H7 (cell line): Measurements from ENCODE around the gene SLC23A3. TPM values are rescaled to one million over a fixed set of nuclear protein-coding genes. Genes with fewer than 3 reads are reported as not detected.

Experiments used
- DNase-seq: peaks from one replicate; pipeline ENCODE4 v3.0.0; 2012
- H3K27me3 ChIP-seq: 2 replicates; pipeline ENCODE4 v1.6.0; 2011; ENCODE audit warnings: mild to moderate bottlenecking, low read length; ENCODE audit not compliant: control insufficient read depth, insufficient read depth
- H3K36me3 ChIP-seq: replicated peaks from 2 replicates; pipeline ENCODE4 v1.5.1; 2011; ENCODE audit warnings: low read length; ENCODE audit not compliant: control insufficient read depth, insufficient read depth
- H3K4me3 ChIP-seq: 2 replicates; pipeline ENCODE4 v1.5.1; 2011; ENCODE audit warnings: low read depth, mild to moderate bottlenecking, control low read depth, low read length, moderate library complexity; ENCODE audit not compliant: insufficient read depth
- total RNA-seq: library from RNA; depleted of rRNA; stranded (reverse); fragments of >200 nt; shearing (Covaris generic); gene quantifications from 2 replicates; pipeline ENCODE4 v1.2.3, GENCODE V29; 2014

Gene SLC23A3
- total RNA-seq, 1 experiment from 2014 or later: not detected

DNA sequence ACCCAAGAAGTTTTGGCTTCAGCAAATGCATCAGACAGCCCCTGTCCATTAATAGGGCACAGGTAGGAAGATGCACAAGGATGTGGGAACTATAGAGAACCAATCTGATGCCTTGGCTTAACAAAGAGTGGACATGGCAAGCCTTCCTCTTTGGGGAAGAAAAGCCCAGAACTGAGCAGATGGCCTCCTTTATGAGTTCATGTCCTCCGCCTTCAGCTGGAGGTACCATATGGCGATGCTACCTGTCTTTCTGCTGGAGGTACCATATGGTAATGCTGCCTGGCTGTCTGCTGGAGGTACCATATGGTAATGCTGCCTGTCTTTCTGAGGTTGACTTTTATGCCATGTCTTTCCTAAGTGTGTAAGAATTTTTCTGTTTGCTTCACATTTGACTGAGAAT is 14.3 kb upstream of the SLC23A3 start:
- H3K4me3 ChIP-seq: no peak overlapping the region

DNA sequence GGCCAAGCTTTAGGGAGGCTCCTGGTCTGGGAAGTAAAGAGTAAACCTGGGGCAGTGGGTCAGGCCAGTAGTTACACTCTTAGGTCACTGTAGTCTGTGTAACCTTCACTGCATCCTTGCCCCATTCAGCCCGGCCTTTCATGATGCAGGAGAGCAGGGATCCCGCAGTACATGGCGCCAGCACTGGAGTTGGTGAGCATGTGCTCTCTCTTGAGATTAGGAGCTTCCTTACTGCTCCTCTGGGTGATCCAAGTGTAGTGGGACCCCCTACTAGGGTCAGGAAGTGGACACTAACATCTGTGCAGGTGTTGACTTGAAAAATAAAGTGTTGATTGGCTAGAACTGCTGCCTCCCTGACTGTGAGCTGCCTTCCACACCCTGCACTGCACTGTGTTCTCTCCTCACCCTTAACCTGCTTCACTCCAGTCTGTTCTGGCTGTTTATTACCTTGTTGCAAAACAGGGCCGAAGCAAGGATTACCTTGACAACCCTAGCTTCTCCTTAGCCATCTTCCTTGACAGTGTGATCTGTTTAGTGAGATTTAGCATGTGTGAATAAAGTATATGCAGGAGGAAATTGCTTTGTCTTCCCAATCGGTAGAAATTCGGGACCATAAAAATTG is 13.4 kb upstream of the SLC23A3 start:
- DNase-seq: no peak
- no peak overlapping the region for H3K4me3 ChIP-seq
- H3K36me3 ChIP-seq: peaks cover 26% of the 10 kb centered on the region

More for the DNA sequence above, 14.3 kb upstream of the SLC23A3 start:
- peaks cover 26% of the 10 kb centered on the region for H3K36me3 ChIP-seq
- no peak for DNase-seq
- H3K27me3 ChIP-seq: no peaks in the 10 kb centered on the region

DNA sequence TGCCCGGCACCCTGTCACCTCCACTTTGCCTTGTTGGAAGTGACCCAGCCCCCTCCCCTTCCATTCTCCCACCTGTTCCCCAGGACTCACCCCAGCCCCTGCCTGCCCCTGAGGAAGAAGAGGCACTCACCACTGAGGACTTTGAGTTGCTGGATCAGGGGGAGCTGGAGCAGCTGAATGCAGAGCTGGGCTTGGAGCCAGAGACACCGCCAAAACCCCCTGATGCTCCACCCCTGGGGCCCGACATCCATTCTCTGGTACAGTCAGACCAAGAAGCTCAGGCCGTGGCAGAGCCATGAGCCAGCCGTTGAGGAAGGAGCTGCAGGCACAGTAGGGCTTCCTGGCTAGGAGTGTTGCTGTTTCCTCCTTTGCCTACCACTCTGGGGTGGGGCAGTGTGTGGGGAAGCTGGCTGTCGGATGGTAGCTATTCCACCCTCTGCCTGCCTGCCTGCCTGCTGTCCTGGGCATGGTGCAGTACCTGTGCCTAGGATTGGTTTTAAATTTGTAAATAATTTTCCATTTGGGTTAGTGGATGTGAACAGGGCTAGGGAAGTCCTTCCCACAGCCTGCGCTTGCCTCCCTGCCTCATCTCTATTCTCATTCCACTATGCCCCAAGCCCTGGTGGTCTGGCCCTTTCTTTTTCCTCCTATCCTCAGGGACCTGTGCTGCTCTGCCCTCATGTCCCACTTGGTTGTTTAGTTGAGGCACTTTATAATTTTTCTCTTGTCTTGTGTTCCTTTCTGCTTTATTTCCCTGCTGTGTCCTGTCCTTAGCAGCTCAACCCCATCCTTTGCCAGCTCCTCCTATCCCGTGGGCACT is 12.7 kb upstream of the SLC23A3 start:
- DNase-seq: no peak
- H3K4me3 ChIP-seq: no peak overlapping the region
- peaks cover 26% of the 10 kb centered on the region for H3K36me3 ChIP-seq
- H3K27me3 ChIP-seq: no peaks in the 10 kb centered on the region

More for the DNA sequence above, 13.4 kb upstream of the SLC23A3 start:
- H3K27me3 ChIP-seq: no peaks in the 10 kb centered on the region

DNA sequence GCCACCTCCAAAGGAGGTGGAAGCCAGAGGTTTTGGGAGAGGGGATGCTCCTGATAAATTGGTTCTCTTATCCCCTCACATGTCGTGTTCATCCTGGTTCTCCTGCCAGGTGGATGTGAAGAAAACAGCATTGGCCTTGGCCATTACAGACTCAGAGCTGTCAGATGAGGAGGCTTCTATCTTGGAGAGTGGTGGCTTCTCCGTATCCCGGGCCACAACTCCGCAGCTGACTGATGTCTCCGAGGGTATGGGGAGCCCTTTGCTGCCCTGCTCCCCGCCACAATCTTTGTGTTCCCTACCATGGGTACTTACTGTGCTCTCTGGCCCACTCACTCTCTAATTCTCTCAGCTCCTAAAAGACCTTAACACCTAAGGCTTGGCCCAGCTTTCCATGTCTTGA is 11.7 kb upstream of the SLC23A3 start:
- DNase-seq: no peak
- Histone ChIP-seq H3K27me3 (no peaks in the 10 kb centered on the region), H3K4me3 (no peak overlapping the region), H3K36me3 (peaks cover 26% of the 10 kb centered on the region)

DNA sequence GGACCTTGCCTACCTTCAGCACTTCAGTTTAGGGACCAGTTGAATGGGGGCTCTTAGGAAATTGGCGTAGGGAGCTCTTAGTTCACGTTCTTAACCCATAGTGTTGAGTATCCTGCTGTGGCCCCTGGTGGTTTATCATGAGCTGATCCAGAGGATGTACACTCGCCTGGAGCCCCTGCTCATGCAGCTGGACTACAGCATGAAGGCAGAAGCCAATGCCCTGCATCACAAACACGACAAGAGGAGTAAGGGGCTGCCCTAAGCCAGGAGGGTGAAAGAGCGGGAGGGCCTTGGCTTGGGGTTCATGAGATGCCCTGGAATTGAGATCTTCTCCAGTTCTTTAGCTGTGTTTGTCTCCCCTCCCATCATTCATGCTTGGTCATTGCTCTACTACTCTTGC is 11.1 kb upstream of the SLC23A3 start:
- DNase-seq: no peak

DNA sequence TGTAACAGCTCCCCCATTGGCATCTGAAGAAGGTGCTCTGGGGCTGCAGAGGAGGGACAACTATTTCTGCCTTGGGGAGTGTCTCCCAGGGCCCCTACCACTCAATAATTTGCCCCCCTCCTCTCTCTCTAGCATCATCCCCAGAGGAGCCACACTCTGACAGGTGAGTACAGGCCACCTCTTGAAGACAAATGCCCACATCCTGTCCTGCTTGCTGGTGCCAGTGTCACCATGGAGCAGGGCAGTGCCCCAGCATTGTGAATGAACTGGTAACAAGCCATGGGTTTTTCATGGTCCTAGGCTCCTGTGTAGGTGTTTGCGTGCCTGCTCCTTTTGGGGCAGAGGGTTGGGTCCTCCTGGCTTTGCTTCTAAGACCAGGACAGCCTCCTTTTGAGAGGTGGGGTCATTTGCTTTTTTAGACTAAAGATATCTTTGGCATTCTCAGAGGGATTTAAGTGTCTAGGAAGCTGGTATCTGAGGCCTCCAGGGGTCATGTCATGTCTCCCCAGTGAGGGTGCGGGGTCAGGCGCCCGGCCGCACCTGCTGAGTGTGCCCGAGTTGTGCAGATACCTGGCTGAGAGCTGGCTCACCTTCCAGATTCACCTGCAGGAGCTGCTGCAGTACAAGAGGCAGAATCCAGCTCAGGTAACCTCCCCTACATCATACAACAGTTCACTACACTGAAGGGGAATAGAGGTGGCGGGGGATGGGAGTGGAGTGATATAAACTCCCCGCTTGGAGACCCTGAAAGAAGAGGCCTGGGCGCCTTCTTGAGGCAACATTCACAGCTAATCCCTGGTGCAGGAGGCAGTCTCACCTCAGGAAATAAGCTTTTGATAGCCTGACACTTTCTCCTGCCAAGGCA is 10.0 kb upstream of the SLC23A3 start:
- H3K4me3 ChIP-seq: no peak overlapping the region
- no peak for DNase-seq

More for the DNA sequence above, 11.1 kb upstream of the SLC23A3 start:
- Histone ChIP-seq H3K36me3 (peaks cover 26% of the 10 kb centered on the region), H3K27me3 (no peaks in the 10 kb centered on the region), H3K4me3 (no peak overlapping the region)

DNA sequence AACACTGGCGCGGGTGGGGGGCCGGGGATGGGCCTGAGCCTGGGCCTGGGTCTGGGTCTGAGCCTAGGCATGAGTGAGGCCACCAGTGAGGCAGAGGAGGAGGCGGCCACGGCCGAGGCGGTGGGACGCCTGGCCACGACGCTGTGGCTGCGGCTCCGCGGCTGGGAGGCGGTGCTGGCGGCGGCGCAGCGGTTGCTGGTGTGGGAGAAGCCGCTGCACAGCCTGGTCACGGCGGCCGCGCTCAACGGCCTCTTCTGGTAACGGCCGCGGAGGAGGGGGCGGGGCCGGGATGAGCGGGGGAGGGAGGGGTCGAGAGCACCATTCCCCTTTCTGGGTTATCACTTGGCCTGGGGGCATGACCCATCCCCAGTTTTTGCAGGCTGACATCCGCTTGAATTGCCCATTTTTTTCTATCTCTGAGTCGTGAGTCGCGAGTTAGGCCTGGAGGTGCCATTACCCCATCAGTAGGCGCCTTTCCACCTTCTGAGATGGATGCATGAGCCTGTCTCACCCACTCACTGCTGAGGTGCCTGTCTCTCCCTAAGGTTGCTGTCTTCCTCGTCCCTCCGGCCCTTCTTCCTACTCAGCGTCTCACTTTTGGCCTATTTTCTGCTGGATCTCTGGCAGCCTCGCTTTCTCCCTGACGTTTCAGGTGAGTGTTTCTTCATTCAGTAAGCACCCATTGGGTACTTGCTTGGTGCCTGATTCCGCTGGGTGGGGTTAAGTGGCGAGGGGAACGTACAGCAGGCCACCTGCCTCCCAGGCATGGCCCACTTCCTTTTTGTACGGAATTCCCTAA is 8.7 kb upstream of the SLC23A3 start:
- peak overlapping the region; percentile 89 for H3K4me3 ChIP-seq
- no peaks in the 10 kb centered on the region for H3K27me3 ChIP-seq
- peaks cover 27% of the 10 kb centered on the region for H3K36me3 ChIP-seq
- DNase-seq: peak; percentile 89

More for the DNA sequence above, 10.0 kb upstream of the SLC23A3 start:
- Histone ChIP-seq H3K36me3 (peaks cover 27% of the 10 kb centered on the region), H3K27me3 (no peaks in the 10 kb centered on the region)

DNA sequence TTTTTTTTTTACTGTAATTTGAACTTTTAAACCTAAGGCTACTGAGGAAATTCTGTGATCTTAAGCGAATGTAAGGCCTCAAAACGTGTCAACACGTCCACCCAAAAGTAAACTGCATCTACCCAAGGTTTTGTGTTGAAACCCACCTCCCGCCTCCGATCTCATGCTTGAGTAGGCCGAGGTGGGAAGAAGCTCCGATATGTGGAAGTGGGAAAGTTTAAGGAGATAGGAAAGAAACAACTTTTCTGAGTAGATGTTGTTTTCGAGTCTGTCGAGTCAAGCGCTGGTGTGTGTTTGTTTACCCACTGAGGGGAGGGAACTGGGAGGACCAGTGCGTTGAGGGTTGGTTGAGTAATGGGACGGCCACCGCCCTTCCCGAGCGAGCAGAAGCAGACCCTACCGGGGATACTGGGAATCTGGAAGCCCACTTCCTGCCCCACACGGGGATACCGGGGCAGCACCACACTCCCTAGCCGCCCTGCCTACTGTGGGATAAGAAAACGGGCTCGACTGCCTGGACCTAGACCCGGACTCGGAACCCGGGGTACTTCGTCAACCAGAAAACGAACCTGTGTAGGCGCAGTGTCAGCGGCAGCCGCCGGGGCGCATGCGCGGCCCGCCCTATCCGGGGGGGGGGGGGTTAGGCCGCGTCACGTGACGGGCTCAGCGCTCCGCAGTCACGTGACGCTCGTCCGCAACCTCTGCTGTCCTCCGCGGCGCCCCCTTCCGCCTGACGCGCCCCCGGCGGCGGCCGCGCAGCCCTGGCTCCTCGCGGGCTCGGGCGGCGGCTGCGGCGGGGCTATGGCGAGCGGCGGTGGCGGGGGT is 7.9 kb upstream of the SLC23A3 start, which contains the start of gene RETREG2:
Gene RETREG2 (plus strand): TSS at position 724 of the 825 bp plus-strand sequence. CDS start 78 bp downstream, at position 802.
- peak within 1 kb of the TSS; percentile 89 for H3K4me3 ChIP-seq
- H3K27me3 ChIP-seq: no peaks in the 10 kb centered on the region
- peak; percentile 100 for DNase-seq
- peaks cover 23% of the 10 kb centered on the region for H3K36me3 ChIP-seq

DNA sequence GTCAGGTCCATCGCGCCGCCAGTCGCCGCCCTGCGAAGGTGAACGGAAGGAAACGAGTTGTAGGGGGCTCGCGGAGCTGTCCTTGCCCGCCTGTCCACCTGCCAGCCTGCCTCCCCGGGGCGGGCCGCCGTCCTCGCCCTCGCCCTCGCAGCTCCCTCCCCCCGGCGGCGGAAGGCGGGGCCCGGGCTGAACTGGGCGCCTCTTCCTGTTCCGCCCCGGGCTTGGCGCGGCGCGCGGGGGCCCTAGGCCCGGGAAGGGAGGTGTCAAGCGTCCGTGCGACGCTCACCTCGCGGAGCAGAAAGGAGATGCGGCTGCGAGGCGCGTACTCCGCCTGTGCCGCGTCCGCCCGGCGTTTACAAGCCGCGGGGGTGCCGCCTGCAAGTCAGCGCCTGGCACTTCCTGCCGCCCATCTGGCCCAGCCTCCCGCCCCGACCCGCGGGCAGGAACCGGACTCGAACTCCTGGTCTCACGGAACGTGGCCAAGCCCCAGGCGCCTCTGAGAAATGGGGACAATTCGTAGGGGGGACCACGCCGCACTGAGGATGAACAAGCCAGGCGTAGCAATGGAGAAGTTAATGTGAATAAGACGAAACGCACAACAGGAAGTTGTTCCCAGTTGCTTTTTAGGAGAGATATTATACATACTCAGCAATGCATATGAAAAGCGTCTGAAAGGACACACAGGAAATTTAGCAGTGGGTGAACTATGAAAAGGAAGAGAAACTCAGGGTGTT is 7.2 kb upstream of the SLC23A3 start, which contains the start of gene CNPPD1:
Gene CNPPD1 (minus strand): TSS at position 108 of the 734 bp plus-strand sequence. CDS start 97 bp downstream, at position 11.
- Histone ChIP-seq H3K27me3 (no peaks in the 10 kb centered on the region), H3K36me3 (peaks cover 20% of the 10 kb centered on the region), H3K4me3 (peak within 1 kb of the TSS; percentile 86)
- peak; percentile 95 for DNase-seq

DNA sequence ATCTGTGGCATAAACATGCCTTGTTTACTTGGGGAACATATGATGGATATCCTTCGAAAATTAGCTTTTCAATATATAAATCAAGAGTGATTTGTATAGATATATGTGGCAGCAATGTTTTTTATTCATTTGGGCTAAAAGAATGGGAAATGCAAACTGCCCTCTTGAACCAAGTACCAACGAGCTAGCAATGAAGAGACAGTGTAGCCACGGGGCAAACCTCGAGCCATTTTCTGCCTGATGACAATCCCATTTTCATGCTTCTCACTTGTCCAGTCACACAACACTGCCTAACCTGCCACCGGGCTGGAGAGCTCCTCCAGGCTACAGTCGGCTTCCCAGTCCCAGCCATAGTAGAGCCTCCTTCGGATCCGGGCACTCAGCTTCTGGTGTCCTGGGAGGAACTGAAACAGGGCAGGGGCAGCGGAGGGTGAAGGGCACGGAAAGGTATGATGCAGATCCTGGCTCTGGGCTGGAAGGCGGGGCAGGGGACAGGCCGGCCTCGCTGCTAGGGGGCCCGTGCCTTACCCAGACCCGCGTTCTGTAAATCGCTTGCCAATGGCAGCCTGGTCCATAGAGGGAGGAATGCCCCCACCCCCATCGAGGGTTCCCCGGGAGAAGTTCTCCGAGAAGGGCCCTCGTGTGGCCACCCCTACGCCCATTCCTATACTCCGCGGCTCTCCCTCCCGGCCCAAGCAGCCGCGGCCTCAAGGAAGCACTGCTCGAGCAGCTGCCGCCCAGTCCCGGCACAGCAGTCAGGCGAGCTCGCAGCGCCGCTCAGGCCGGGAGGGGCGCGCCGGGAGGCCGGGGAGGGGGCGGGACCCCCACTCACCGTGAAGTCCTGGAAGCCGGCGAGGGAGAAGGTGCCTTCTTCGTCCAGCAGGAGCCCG is 6.3 kb upstream of the SLC23A3 start:
- no peaks in the 10 kb centered on the region for H3K27me3 ChIP-seq

DNA sequence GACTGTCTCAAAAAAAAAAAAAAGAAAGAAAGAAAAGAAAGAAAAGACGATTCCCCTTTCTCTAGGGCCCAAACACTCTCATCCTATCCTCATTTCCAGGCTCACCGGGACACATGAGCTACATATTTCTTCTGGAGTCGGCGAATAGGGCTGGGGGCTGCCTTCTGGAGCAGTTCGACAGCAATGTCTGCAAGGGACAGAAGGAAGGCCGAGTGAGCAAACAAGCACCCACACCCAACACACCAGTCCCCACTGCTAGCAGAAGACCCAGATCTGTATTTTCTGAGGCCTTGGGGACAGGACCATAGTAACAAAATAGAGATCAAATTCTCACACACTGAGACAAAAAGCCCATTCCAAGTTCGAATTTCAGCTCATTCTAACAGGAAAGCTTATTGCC is 5.7 kb upstream of the SLC23A3 start:
- peaks cover 12% of the 10 kb centered on the region for H3K36me3 ChIP-seq
- H3K27me3 ChIP-seq: no peaks in the 10 kb centered on the region
- H3K4me3 ChIP-seq: no peak overlapping the region
- DNase-seq: peak; percentile 5

More for the DNA sequence above, 6.3 kb upstream of the SLC23A3 start:
- Histone ChIP-seq H3K4me3 (peak overlapping the region; percentile 86), H3K36me3 (peaks cover 15% of the 10 kb centered on the region)
- DNase-seq: peak; percentile 83

DNA sequence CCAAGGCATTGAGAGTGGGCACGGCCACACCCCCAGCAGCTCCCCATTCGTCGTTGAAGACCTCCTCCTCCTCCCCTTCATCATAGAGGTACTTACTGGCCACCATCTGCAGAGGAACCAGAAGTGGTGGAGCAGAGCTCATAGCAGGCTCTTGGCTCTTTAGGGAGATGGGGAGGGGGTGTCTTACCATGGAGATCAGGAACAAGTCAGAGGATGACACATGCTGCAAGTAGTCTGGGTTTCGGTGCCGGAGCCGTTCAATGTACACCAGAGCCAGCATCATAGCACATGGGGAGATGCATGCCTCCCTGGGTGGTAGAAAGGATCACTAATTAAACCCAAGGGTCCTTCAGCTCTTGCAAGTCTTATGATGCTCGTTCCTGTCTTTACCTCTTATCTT is 5.0 kb upstream of the SLC23A3 start:
- H3K4me3 ChIP-seq: no peak overlapping the region

More for the DNA sequence above, 5.0 kb upstream of the SLC23A3 start:
- peak; percentile 6 for DNase-seq
- H3K27me3 ChIP-seq: no peaks in the 10 kb centered on the region
- peaks cover 6% of the 10 kb centered on the region for H3K36me3 ChIP-seq
